ENCODE results near the gene SH2D6.
A peak's percentile ranks its signal among the peaks of the same experiment; 100 is the strongest.

The SH2D6 gene

DNA sequence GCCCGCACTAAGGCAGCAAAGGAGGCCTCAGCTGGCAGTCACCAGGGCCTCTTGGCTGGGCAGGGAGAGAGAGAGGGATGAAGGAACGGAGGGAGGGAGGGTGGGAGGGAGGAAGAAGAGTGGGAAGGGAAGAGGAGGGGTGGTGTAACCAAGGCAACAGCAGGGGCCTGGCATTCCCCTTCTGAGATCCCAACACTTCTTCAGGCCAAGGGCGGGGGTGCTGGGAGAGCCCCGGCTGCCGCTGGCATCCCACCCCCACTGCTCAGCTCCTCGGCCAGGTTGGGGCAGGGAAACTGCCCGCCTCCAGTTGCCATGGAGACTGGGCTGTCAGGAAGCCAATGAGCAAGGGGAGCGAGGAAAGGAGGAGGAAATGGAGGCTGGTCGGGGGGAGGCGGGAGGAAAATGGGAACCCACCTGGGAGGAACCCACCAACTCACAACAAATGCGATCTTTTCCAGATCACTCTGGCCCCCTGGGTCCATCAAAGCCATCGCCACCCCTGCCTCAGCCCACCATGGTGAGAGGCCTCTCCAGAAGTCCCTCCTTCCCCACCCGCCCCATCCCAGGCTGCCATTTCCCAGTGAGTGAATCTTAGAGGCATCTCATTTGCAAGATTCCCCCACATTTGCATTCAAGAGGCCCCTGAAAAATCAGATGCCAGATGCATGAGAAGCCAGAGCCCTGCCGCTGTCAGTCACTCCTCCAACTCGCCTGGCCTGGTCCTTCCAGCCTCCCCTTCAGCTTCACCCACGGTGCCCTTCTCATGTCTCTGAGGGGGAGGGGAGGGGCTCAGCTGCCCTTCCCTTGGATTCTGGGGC lies 12.4 kb downstream of the SH2D6 start:
- ChIA-PET POLR2A (interaction anchor here (4.1 kb wide), 1 partner anchor 108 kb away, joined by 24 read pairs; the partner anchor contains the start of gene MAT2A), CTCF (interaction anchor here (1.0 to 2.4 kb wide), 4 partner anchors 10 to 277 kb away, joined by 4 to 14 read pairs (median 6); no protein-coding TSS in a partner anchor)
- Histone ChIP-seq H3K9me3 (ENCODE audit: control insufficient read depth, insufficient read depth, low read depth, low read length) (no peaks in the 10 kb centered on the region), H3K36me3 (ENCODE audit: control insufficient read depth in 2 of 2, insufficient read depth in 1 of 2, low read length in 2 of 2) (no peaks in the 10 kb centered on the region), H3K4me3 (ENCODE audit: low read depth, low read length) (no peak overlapping the region), H3K4me1 (ENCODE audit: control insufficient read depth, insufficient read depth, low read length) (no peaks in the 10 kb centered on the region), H3K27ac (ENCODE audit: extremely low read depth, low read depth, low read length) (no peak overlapping the region)
- 0 out of 2 replicates have a peak, but pooled peaks have one; percentile 32 for TF ChIP-seq SP2 (tag by site-specific recombination; IDR thresholded peaks at IDR 0.05)
- TF ChIP-seq ZNF521 (tag by site-specific recombination; IDR thresholded peaks at IDR 0.05), result no peak
- TF ChIP-seq, protein P1, sequence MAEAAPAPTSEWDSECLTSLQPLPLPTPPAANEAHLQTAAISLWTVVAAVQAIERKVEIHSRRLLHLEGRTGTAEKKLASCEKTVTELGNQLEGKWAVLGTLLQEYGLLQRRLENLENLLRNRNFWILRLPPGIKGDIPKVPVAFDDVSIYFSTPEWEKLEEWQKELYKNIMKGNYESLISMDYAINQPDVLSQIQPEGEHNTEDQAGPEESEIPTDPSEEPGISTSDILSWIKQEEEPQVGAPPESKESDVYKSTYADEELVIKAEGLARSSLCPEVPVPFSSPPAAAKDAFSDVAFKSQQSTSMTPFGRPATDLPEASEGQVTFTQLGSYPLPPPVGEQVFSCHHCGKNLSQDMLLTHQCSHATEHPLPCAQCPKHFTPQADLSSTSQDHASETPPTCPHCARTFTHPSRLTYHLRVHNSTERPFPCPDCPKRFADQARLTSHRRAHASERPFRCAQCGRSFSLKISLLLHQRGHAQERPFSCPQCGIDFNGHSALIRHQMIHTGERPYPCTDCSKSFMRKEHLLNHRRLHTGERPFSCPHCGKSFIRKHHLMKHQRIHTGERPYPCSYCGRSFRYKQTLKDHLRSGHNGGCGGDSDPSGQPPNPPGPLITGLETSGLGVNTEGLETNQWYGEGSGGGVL (tag by site-specific recombination; IDR thresholded peaks at IDR 0.05), result peak; percentile 47; the same call in 1 of the 2 replicates
- TF ChIP-seq WT1 (tag by site-specific recombination; IDR thresholded peaks at IDR 0.05), result no peak
- no peak for TF ChIP-seq ZNF701 (tag by site-specific recombination; IDR thresholded peaks at IDR 0.05)
- TF ChIP-seq PRDM10 (tag by site-specific recombination; IDR thresholded peaks at IDR 0.05), result peak; percentile 62

GRCh38 chr2:85431570-85432205 lies 13.2 kb downstream of the SH2D6 start:
- Histone ChIP-seq H3K9me3 (ENCODE audit: control insufficient read depth, insufficient read depth, low read depth, low read length) (no peaks in the 10 kb centered on the region), H3K4me3 (ENCODE audit: low read depth, low read length) (no peak overlapping the region), H3K4me1 (ENCODE audit: control insufficient read depth, insufficient read depth, low read length) (no peaks in the 10 kb centered on the region), H3K27ac (ENCODE audit: extremely low read depth, low read depth, low read length) (no peak overlapping the region), H3K36me3 (ENCODE audit: control insufficient read depth in 2 of 2, insufficient read depth in 1 of 2, low read length in 2 of 2) (no peaks in the 10 kb centered on the region)
- POLR2A ChIA-PET, result interaction anchor here (4.1 kb wide), 1 partner anchor 108 kb away, joined by 24 read pairs; the partner anchor contains the start of gene MAT2A
- CTCF ChIA-PET, result interaction anchor here (1.0 to 1.6 kb wide), 3 partner anchors 11 to 276 kb away, joined by 4 to 7 read pairs (median 5); no protein-coding TSS in a partner anchor
- TF ChIP-seq, protein P2, sequence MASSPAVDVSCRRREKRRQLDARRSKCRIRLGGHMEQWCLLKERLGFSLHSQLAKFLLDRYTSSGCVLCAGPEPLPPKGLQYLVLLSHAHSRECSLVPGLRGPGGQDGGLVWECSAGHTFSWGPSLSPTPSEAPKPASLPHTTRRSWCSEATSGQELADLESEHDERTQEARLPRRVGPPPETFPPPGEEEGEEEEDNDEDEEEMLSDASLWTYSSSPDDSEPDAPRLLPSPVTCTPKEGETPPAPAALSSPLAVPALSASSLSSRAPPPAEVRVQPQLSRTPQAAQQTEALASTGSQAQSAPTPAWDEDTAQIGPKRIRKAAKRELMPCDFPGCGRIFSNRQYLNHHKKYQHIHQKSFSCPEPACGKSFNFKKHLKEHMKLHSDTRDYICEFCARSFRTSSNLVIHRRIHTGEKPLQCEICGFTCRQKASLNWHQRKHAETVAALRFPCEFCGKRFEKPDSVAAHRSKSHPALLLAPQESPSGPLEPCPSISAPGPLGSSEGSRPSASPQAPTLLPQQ (tag by site-specific recombination; IDR thresholded peaks at IDR 0.05), result no peak
- TF ChIP-seq ZNF548 (tag by site-specific recombination; IDR thresholded peaks at IDR 0.05) (no peak), ZNF175 (tag by site-specific recombination; IDR thresholded peaks at IDR 0.05) (no peak), ZNF473 (tag by site-specific recombination; IDR thresholded peaks at IDR 0.05) (no peak), ZNF280D (tag by site-specific recombination; IDR thresholded peaks at IDR 0.05) (no peak), SCRT2 (tag by site-specific recombination; IDR thresholded peaks at IDR 0.05) (no peak), ZNF580 (tag by site-specific recombination; IDR thresholded peaks at IDR 0.05) (no peak), ZFP37 (tag by site-specific recombination; IDR thresholded peaks at IDR 0.05) (no peak), ZNF169 (tag by site-specific recombination; IDR thresholded peaks at IDR 0.05) (no peak), ZNF791 (tag by site-specific recombination; IDR thresholded peaks at IDR 0.05) (no peak), ZSCAN18 (tag by site-specific recombination; IDR thresholded peaks at IDR 0.05) (no peak)

All from HEK293 (cell line).